HepG2 (cell line): ENCODE measurements around the gene NAV3.

Experiments
- CHD2 ChIP-seq: IDR thresholded peaks from 2 replicates; pipeline ENCODE4 v1.6.1; 2011; ENCODE audit warnings: low read depth, low read length, improper control_type of control experiment
- HBP1 ChIP-seq: IDR thresholded peaks from 2 replicates; pipeline ENCODE4 v1.6.1; 2016; ENCODE audit warnings: low read depth, control low read depth
- JUNB ChIP-seq: sonication (generic); formaldehyde crosslinking; IDR thresholded peaks from 2 replicates; pipeline ENCODE4 v1.8.0; 2022; ENCODE audit warnings: missing genetic modification reagents, mild to moderate bottlenecking, borderline replicate concordance
- SPEN ChIP-seq: sonication (generic); formaldehyde crosslinking; IDR thresholded peaks from 2 replicates; pipeline ENCODE4 v1.5.1; 2020; ENCODE audit warnings: low read depth, mild to moderate bottlenecking, missing genetic modification reagents
- SSRP1 ChIP-seq: IDR thresholded peaks from 2 replicates; pipeline ENCODE4 v1.6.1; 2016; ENCODE audit warnings: control low read depth
- ZNF333 ChIP-seq: sonication (generic); formaldehyde crosslinking; IDR thresholded peaks from 2 replicates; pipeline ENCODE4 v1.4.0; 2020; ENCODE audit warnings: mild to moderate bottlenecking, missing genetic modification reagents, borderline replicate concordance
- ZNF761 ChIP-seq: sonication (generic); formaldehyde crosslinking; conservative IDR thresholded peaks from 2 replicates; pipeline ENCODE4 v1.4.0; 2020; ENCODE audit warnings: mild to moderate bottlenecking, missing genetic modification reagents

DNA sequence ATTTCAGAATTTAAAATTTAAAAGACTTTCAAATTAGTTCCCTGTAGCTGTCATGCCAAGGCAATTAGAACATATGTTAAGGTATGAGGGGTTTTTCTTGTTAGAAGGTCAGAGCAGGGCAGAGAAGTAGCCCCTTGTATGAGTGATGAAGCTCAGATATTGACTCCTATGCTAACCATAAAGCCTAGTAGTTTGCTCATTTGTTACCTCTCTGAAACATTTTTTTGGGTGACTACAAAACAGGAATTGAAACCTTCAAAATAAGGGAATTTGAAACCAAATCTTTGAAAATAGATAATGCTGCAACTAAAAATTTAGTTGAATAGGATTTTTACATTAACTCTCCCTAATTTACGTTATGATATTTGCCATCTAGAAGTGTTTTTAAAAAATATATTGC is 333.5 kb downstream of the NAV3 start:
- TF ChIP-seq ZNF761, result no peak
- no peak for TF ChIP-seq JUNB (CRISPR knock-in tag)
- no peak for TF ChIP-seq SSRP1 (CRISPR knock-in tag)
- no peak for TF ChIP-seq SPEN (CRISPR knock-in tag)
- no peak for TF ChIP-seq CHD2
- TF ChIP-seq ZNF333 (CRISPR knock-in tag), result no peak
- no peak for TF ChIP-seq HBP1 (CRISPR knock-in tag)
